Measurements from ENCODE around the gene MAST4. TPM values are rescaled to one million over a fixed set of nuclear protein-coding genes. Genes with fewer than 3 reads are reported as not detected.

The MAST4 gene
- total RNA-seq, 1 experiment from 2014 or later = 26.5 TPM

DNA sequence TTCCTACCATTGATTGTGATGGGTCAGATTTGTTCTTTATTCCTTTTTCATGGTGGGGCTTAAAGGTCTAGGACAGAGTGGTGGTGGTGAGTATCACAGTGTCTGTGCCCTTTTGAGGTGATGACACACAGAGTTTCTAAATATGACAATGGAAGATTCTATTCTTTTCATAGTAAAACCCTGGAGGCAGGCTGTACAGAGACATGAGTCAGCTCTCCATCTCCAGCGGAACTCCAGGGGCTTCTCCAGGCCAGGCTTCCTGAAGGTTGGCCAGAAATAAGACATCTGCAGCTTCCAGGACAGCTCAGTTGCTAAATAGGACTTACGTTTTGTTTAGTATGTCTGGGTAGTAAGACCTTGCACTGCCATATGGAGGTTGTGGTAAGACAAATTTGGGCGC, 370.9 kb downstream of the MAST4 start:
- H3K4me3 Mint-ChIP-seq (ENCODE audit: unreplicated experiment) = no peak overlapping the region
- no peak overlapping the region for H3K27ac Mint-ChIP-seq (ENCODE audit: low read depth, unreplicated experiment)
- H3K27me3 Mint-ChIP-seq (ENCODE audit: insufficient read depth, unreplicated experiment) = no peaks in the 10 kb centered on the region
- H3K4me1 Mint-ChIP-seq (ENCODE audit: insufficient read depth, unreplicated experiment) = no peaks in the 10 kb centered on the region
- intact Hi-C loops (cut with micrococcal nuclease) = no loop called here
- no peaks in the 10 kb centered on the region for H3K36me3 Mint-ChIP-seq (ENCODE audit: insufficient read depth, unreplicated experiment)
- CTCF ChIA-PET = interaction anchor here (0.6 to 1.0 kb wide), 2 partner anchors 190 to 793 kb away, joined by 3 read pairs; no protein-coding TSS in a partner anchor
- no peak for DNase-seq (ENCODE audit: unreplicated experiment)
- no peaks in the 10 kb centered on the region for H3K9me3 Mint-ChIP-seq (ENCODE audit: unreplicated experiment)
- TF ChIP-seq, protein P1, sequence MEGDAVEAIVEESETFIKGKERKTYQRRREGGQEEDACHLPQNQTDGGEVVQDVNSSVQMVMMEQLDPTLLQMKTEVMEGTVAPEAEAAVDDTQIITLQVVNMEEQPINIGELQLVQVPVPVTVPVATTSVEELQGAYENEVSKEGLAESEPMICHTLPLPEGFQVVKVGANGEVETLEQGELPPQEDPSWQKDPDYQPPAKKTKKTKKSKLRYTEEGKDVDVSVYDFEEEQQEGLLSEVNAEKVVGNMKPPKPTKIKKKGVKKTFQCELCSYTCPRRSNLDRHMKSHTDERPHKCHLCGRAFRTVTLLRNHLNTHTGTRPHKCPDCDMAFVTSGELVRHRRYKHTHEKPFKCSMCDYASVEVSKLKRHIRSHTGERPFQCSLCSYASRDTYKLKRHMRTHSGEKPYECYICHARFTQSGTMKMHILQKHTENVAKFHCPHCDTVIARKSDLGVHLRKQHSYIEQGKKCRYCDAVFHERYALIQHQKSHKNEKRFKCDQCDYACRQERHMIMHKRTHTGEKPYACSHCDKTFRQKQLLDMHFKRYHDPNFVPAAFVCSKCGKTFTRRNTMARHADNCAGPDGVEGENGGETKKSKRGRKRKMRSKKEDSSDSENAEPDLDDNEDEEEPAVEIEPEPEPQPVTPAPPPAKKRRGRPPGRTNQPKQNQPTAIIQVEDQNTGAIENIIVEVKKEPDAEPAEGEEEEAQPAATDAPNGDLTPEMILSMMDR (IDR thresholded peaks at IDR 0.05; ENCODE audit: unreplicated experiment) = no peak
- no TSS peak for BruUV-seq (replicated peaks)
- POLR2A ChIA-PET = interaction anchor here (1.0 kb wide), 1 partner anchor 38 kb away, joined by 4 read pairs; no protein-coding TSS in a partner anchor

DNA sequence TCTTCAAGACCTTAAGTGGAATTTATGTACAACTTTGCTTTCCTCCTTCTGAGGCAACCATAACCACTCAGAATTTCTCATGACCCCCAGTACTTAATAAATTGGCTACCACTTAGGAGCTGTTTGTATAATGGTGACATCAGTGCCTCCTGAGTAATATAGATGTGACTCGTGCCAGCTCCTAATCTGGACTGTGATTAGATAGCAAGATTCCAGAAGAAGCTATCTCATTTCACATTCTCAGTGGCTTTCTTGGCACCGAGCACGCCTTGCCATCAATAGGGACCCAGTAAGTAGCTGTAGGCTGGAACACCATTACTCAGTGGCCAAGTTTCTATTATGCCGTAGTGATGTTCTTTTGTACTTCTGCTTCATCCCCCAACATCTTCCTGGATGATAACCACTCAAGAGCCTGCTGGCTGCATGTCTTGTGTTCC, 371.7 kb downstream of the MAST4 start:
- Mint-ChIP-seq H3K36me3 (ENCODE audit: insufficient read depth, unreplicated experiment) (no peaks in the 10 kb centered on the region), H3K27me3 (ENCODE audit: insufficient read depth, unreplicated experiment) (no peaks in the 10 kb centered on the region), H3K4me1 (ENCODE audit: insufficient read depth, unreplicated experiment) (no peaks in the 10 kb centered on the region), H3K27ac (ENCODE audit: low read depth, unreplicated experiment) (no peak overlapping the region), H3K4me3 (ENCODE audit: unreplicated experiment) (no peak overlapping the region), H3K9me3 (ENCODE audit: unreplicated experiment) (no peaks in the 10 kb centered on the region)
- TF ChIP-seq, protein P1 (IDR thresholded peaks at IDR 0.05; ENCODE audit: unreplicated experiment) = no peak
- ChIA-PET CTCF (interaction anchor here (0.6 kb wide), 1 partner anchor 665 kb away, joined by 3 read pairs; no protein-coding TSS in a partner anchor), POLR2A (interaction anchor here (2.3 kb wide), 1 partner anchor 9 kb away, joined by 12 read pairs; no protein-coding TSS in a partner anchor)
- no peak for DNase-seq (ENCODE audit: unreplicated experiment)
- intact Hi-C loops (cut with micrococcal nuclease) = no loop called here
- no TSS peak for BruUV-seq (replicated peaks)

DNA sequence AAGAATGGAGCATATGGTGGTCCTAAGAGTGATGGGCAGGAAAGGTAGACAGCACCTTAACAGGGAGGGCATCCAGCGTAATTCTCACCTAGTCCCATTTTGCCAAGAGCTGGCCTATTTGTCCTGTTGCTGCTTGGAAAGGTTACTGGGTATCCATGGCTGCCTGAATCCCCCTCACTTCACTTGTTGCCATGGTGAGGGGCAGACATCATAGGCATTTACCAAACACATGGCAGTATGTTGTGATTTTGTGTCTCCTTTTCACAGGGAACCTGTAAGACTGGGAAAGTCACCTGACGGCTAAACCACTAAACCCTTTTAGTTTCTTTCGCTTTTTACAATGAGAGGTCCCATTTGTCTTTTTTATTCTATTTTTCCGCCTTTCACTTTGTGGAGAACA, 373.3 kb downstream of the MAST4 start:
- TF ChIP-seq, protein P1 (IDR thresholded peaks at IDR 0.05; ENCODE audit: unreplicated experiment) = no peak
- no peaks in the 10 kb centered on the region for H3K27me3 Mint-ChIP-seq (ENCODE audit: insufficient read depth, unreplicated experiment)

GRCh38 chr5:66969963-66970362, 373.8 kb downstream of the MAST4 start:
- no peak overlapping the region for H3K4me3 Mint-ChIP-seq (ENCODE audit: unreplicated experiment)
- H3K27me3 Mint-ChIP-seq (ENCODE audit: insufficient read depth, unreplicated experiment) = no peaks in the 10 kb centered on the region
- intact Hi-C loops (cut with micrococcal nuclease) = no loop called here
- H3K4me1 Mint-ChIP-seq (ENCODE audit: insufficient read depth, unreplicated experiment) = peaks cover 7% of the 10 kb centered on the region
- no peak for DNase-seq (ENCODE audit: unreplicated experiment)
- no peaks in the 10 kb centered on the region for H3K9me3 Mint-ChIP-seq (ENCODE audit: unreplicated experiment)
- TF ChIP-seq, protein P1 (IDR thresholded peaks at IDR 0.05; ENCODE audit: unreplicated experiment) = no peak
- H3K27ac Mint-ChIP-seq (ENCODE audit: low read depth, unreplicated experiment) = no peak overlapping the region
- ChIA-PET POLR2A (interaction anchor here (1.7 to 2.3 kb wide), 2 partner anchors 9 to 11 kb away, joined by 5 to 12 read pairs; no protein-coding TSS in a partner anchor), CTCF (interaction anchor here (0.7 to 3.4 kb wide), 2 partner anchors 19 to 109 kb away, joined by 3 to 10 read pairs; no protein-coding TSS in a partner anchor)
- no peaks in the 10 kb centered on the region for H3K36me3 Mint-ChIP-seq (ENCODE audit: insufficient read depth, unreplicated experiment)
- no TSS peak for BruUV-seq (replicated peaks)

More for the DNA sequence above, 373.3 kb downstream of the MAST4 start:
- no peaks in the 10 kb centered on the region for H3K36me3 Mint-ChIP-seq (ENCODE audit: insufficient read depth, unreplicated experiment)
- BruUV-seq (replicated peaks) = no TSS peak
- no peak overlapping the region for H3K27ac Mint-ChIP-seq (ENCODE audit: low read depth, unreplicated experiment)
- no peak overlapping the region for H3K4me3 Mint-ChIP-seq (ENCODE audit: unreplicated experiment)
- ChIA-PET POLR2A (interaction anchor here (2.3 kb wide), 1 partner anchor 10 kb away, joined by 12 read pairs; no protein-coding TSS in a partner anchor), CTCF (interaction anchor here (3.4 kb wide), 1 partner anchor 19 kb away, joined by 10 read pairs; no protein-coding TSS in a partner anchor)
- intact Hi-C loops (cut with micrococcal nuclease) = no loop called here
- H3K4me1 Mint-ChIP-seq (ENCODE audit: insufficient read depth, unreplicated experiment) = peaks cover 7% of the 10 kb centered on the region
- no peak for DNase-seq (ENCODE audit: unreplicated experiment)
- no peaks in the 10 kb centered on the region for H3K9me3 Mint-ChIP-seq (ENCODE audit: unreplicated experiment)
